ENCODE measurements around the gene CKB. TPM values are rescaled to one million over a fixed set of nuclear protein-coding genes. Genes with fewer than 3 reads are reported as not detected.
"Not testable (repeated sequence)": the region's sequence is repeated elsewhere in the genome, so short reads cannot be mapped to it uniquely, and the experiment has no call there.

Gene CKB
- total and polyA plus RNA-seq, 4 donors = 199 to 1,311 (median 755) TPM

GRCh38 chr14:103512701-103513611, 9.7 kb downstream of the CKB start:
- no peak overlapping the region for H3K4me3 ChIP-seq (ENCODE audit: low read depth, low read length)
- no peaks in the 10 kb centered on the region for H3K27me3 ChIP-seq (ENCODE audit: control insufficient read depth, insufficient read depth, low read length)
- peak in 3 of 6 donors; percentile 59 to 92 (median 80) for DNase-seq (ENCODE audit: low read depth in 4 of 6, low spot score in 6 of 6)
- no peaks in the 10 kb centered on the region for H3K9me3 ChIP-seq (ENCODE audit: control insufficient read depth, insufficient read depth, low read length)
- peaks cover 67% of the 10 kb centered on the region for H3K36me3 ChIP-seq (ENCODE audit: control insufficient read depth, insufficient read depth, low read length)
- H3K27ac ChIP-seq (ENCODE audit: low read depth, low read length) = peak overlapping the region; percentile 79
- WGBS (ENCODE audit: insufficient coverage) = 26% methylated on average over 22 of the region's 25 CpGs
- peaks cover 46% of the 10 kb centered on the region for H3K4me1 ChIP-seq (ENCODE audit: control insufficient read depth, insufficient read depth, low read length)

- not testable (repeated sequence) for H3K9me3 ChIP-seq (ENCODE audit: control insufficient read depth, insufficient read depth, low read length); H3K27me3 ChIP-seq (ENCODE audit: control insufficient read depth, insufficient read depth, low read length); H3K4me3 ChIP-seq (ENCODE audit: low read depth, low read length); DNase-seq (ENCODE audit: low read depth in 4 of 6, low spot score in 6 of 6)
- WGBS (ENCODE audit: insufficient coverage) = 92% methylated on average over 8 of the region's 8 CpGs
- peaks cover 38% of the 10 kb centered on the region for H3K4me1 ChIP-seq (ENCODE audit: control insufficient read depth, insufficient read depth, low read length)
- H3K27ac ChIP-seq (ENCODE audit: low read depth, low read length) = peak overlapping the region; percentile 79
- peaks cover 61% of the 10 kb centered on the region for H3K36me3 ChIP-seq (ENCODE audit: control insufficient read depth, insufficient read depth, low read length)
Observed at GRCh38 chr14:103512180-103512579, 10.4 kb downstream of the CKB start.

GRCh38 chr14:103510724-103511693, 11.6 kb downstream of the CKB start:
- DNase-seq (ENCODE audit: low read depth in 4 of 6, low spot score in 6 of 6) = no peak
- H3K27ac ChIP-seq (ENCODE audit: low read depth, low read length) = no peak overlapping the region

GRCh38 chr14:103509864-103510723, 12.5 kb downstream of the CKB start:
- WGBS (ENCODE audit: insufficient coverage) = 88% methylated on average over 5 of the region's 11 CpGs
- no peak overlapping the region for H3K27ac ChIP-seq (ENCODE audit: low read depth, low read length)
- no peak for DNase-seq (ENCODE audit: low read depth in 4 of 6, low spot score in 6 of 6)
- no peaks in the 10 kb centered on the region for H3K9me3 ChIP-seq (ENCODE audit: control insufficient read depth, insufficient read depth, low read length)
- H3K4me1 ChIP-seq (ENCODE audit: control insufficient read depth, insufficient read depth, low read length) = peaks cover 29% of the 10 kb centered on the region
- H3K4me3 ChIP-seq (ENCODE audit: low read depth, low read length) = no peak overlapping the region
- peaks cover 74% of the 10 kb centered on the region for H3K36me3 ChIP-seq (ENCODE audit: control insufficient read depth, insufficient read depth, low read length)
- no peaks in the 10 kb centered on the region for H3K27me3 ChIP-seq (ENCODE audit: control insufficient read depth, insufficient read depth, low read length)

More at GRCh38 chr14:103510724-103511693, 11.6 kb downstream of the CKB start:
- Histone ChIP-seq H3K27me3 (ENCODE audit: control insufficient read depth, insufficient read depth, low read length) (no peaks in the 10 kb centered on the region), H3K36me3 (ENCODE audit: control insufficient read depth, insufficient read depth, low read length) (peaks cover 70% of the 10 kb centered on the region), H3K9me3 (ENCODE audit: control insufficient read depth, insufficient read depth, low read length) (no peaks in the 10 kb centered on the region), H3K4me3 (ENCODE audit: low read depth, low read length) (no peak overlapping the region), H3K4me1 (ENCODE audit: control insufficient read depth, insufficient read depth, low read length) (peaks cover 33% of the 10 kb centered on the region)
- 73% methylated on average over 20 of the region's 26 CpGs for WGBS (ENCODE audit: insufficient coverage)

GRCh38 chr14:103508521-103509329, 13.9 kb downstream of the CKB start:
- H3K36me3 ChIP-seq (ENCODE audit: control insufficient read depth, insufficient read depth, low read length) = peaks cover 78% of the 10 kb centered on the region
- DNase-seq (ENCODE audit: low read depth in 4 of 6, low spot score in 6 of 6) = no peak
- WGBS (ENCODE audit: insufficient coverage) = 93% methylated on average over 14 of the region's 16 CpGs

DNA sequence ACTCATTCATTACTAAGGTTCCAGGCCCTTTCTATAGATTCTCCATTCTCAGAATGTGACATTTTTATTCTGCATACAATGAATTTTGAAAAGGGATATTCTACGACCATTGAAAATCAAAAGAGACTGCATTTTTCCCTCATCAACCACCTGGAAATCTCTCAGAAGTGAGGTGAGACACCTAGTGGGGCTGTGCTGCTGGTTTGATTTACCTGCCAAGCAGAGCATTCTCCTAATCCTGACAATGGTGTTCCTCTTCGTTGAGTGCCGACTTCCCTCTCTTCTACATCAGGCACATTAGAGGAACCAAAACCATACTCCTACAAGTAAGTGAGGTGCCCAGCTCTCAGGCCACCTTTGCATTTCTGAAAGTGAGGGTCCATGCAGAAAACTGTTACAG, 14.9 kb downstream of the CKB start:
- H3K36me3 ChIP-seq (ENCODE audit: control insufficient read depth, insufficient read depth, low read length) = peaks cover 79% of the 10 kb centered on the region
- WGBS (ENCODE audit: insufficient coverage) = 60% methylated on average over 1 of the region's 3 CpGs
- no peak overlapping the region for H3K4me3 ChIP-seq (ENCODE audit: low read depth, low read length)
- no peak overlapping the region for H3K27ac ChIP-seq (ENCODE audit: low read depth, low read length)
- H3K27me3 ChIP-seq (ENCODE audit: control insufficient read depth, insufficient read depth, low read length) = no peaks in the 10 kb centered on the region
- H3K4me1 ChIP-seq (ENCODE audit: control insufficient read depth, insufficient read depth, low read length) = peaks cover 10% of the 10 kb centered on the region
- DNase-seq (ENCODE audit: low read depth in 4 of 6, low spot score in 6 of 6) = no peak
- no peaks in the 10 kb centered on the region for H3K9me3 ChIP-seq (ENCODE audit: control insufficient read depth, insufficient read depth, low read length)

More at GRCh38 chr14:103508521-103509329, 13.9 kb downstream of the CKB start:
- Histone ChIP-seq H3K27ac (ENCODE audit: low read depth, low read length) (no peak overlapping the region), H3K27me3 (ENCODE audit: control insufficient read depth, insufficient read depth, low read length) (no peaks in the 10 kb centered on the region), H3K4me3 (ENCODE audit: low read depth, low read length) (no peak overlapping the region), H3K9me3 (ENCODE audit: control insufficient read depth, insufficient read depth, low read length) (no peaks in the 10 kb centered on the region), H3K4me1 (ENCODE audit: control insufficient read depth, insufficient read depth, low read length) (peaks cover 18% of the 10 kb centered on the region)

GRCh38 chr14:103504991-103505565, 17.6 kb downstream of the CKB start:
- no peaks in the 10 kb centered on the region for H3K9me3 ChIP-seq (ENCODE audit: control insufficient read depth, insufficient read depth, low read length)
- no peak overlapping the region for H3K27ac ChIP-seq (ENCODE audit: low read depth, low read length)
- no peak for DNase-seq (ENCODE audit: low read depth in 4 of 6, low spot score in 6 of 6)
- peaks cover 79% of the 10 kb centered on the region for H3K36me3 ChIP-seq (ENCODE audit: control insufficient read depth, insufficient read depth, low read length)
- H3K4me1 ChIP-seq (ENCODE audit: control insufficient read depth, insufficient read depth, low read length) = peaks cover 6% of the 10 kb centered on the region
- 84% methylated on average over 8 of the region's 8 CpGs for WGBS (ENCODE audit: insufficient coverage)
- no peaks in the 10 kb centered on the region for H3K27me3 ChIP-seq (ENCODE audit: control insufficient read depth, insufficient read depth, low read length)
- H3K4me3 ChIP-seq (ENCODE audit: low read depth, low read length) = no peak overlapping the region

GRCh38 chr14:103503296-103503695, 19.3 kb downstream of the CKB start:
- no peak for DNase-seq (ENCODE audit: low read depth in 4 of 6, low spot score in 6 of 6)
- H3K4me1 ChIP-seq (ENCODE audit: control insufficient read depth, insufficient read depth, low read length) = peaks cover 7% of the 10 kb centered on the region
- H3K36me3 ChIP-seq (ENCODE audit: control insufficient read depth, insufficient read depth, low read length) = peaks cover 64% of the 10 kb centered on the region
- no peaks in the 10 kb centered on the region for H3K27me3 ChIP-seq (ENCODE audit: control insufficient read depth, insufficient read depth, low read length)
- no peaks in the 10 kb centered on the region for H3K9me3 ChIP-seq (ENCODE audit: control insufficient read depth, insufficient read depth, low read length)
- H3K4me3 ChIP-seq (ENCODE audit: low read depth, low read length) = no peak overlapping the region
- 100% methylated on average over 4 of the region's 12 CpGs for WGBS (ENCODE audit: insufficient coverage)
- H3K27ac ChIP-seq (ENCODE audit: low read depth, low read length) = no peak overlapping the region

All from spinal cord (tissue), 10 donors.